Dermis microvascular lymphatic vessel endothelial cell (primary cell): ENCODE data around the gene COX8A. TPM values are rescaled to one million over a fixed set of nuclear protein-coding genes. Genes with fewer than 3 reads are reported as not detected.
"Not testable (repeated sequence)": the region's sequence is repeated elsewhere in the genome, so short reads cannot be mapped to it uniquely, and the experiment has no call there.

Source experiments
- DNase-seq, 2 donors: peaks; one replicate each; pipeline versions ENCODE4 v3.0.0 to v3.0.0-alpha.2; 2010; ENCODE audit warnings: low read depth in 2 of 2
- total RNA-seq: library from RNA; depleted of rRNA; stranded (reverse); fragments of >200 nt; gene quantifications from 2 replicates; pipeline ENCODE4 v1.2.1, GENCODE V29; 2014

Gene COX8A
- total RNA-seq, 1 donor from 2014 or later, result 328 TPM

- no peak for DNase-seq
Observed at GRCh38 chr11:63969461-63969860, 5.0 kb upstream of the COX8A start.

GRCh38 chr11:63970902-63971301, 3.5 kb upstream of the COX8A start:
- DNase-seq, result no peak

- not testable (repeated sequence) for DNase-seq
Observed at GRCh38 chr11:63973912-63974258, 535 bp upstream of the COX8A start.

- no peak for DNase-seq
Observed at GRCh38 chr11:63978551-63979239, 4.3 kb downstream of the COX8A start.

- DNase-seq, result no peak
Observed at GRCh38 chr11:63979426-63979825, 5.0 kb downstream of the COX8A start.

GRCh38 chr11:63985812-63986155, 11.4 kb downstream of the COX8A start:
- no peak for DNase-seq

- peak; percentile 83 to 92 for DNase-seq
Observed at GRCh38 chr11:63986156-63986931, 11.9 kb downstream of the COX8A start, which contains the start of gene OTUB1. OTUB1 (plus strand) TSS chr11:63986438; CDS start chr11:63986457, 19 bp downstream.

GRCh38 chr11:63986932-63987513, 12.6 kb downstream of the COX8A start:
- no peak for DNase-seq

GRCh38 chr11:63991558-63991957, 17.1 kb downstream of the COX8A start:
- DNase-seq, result no peak

- no peak for DNase-seq
Observed at GRCh38 chr11:63993100-63993499, 18.7 kb downstream of the COX8A start.

GRCh38 chr11:63993993-63994392, 19.6 kb downstream of the COX8A start:
- DNase-seq, result no peak

- no peak for DNase-seq
Observed at GRCh38 chr11:63996512-63996911, 22.1 kb downstream of the COX8A start.

GRCh38 chr11:63997104-63997700, 22.8 kb downstream of the COX8A start:
- DNase-seq, result no peak

GRCh38 chr11:63997801-63998337, 23.4 kb downstream of the COX8A start:
- DNase-seq, result no peak

GRCh38 chr11:63998558-63999348, 24.3 kb downstream of the COX8A start:
- DNase-seq, result no peak

- peak in 1 of 2 donors; percentile 28 for DNase-seq
Observed at GRCh38 chr11:63999349-64000025, 25.1 kb downstream of the COX8A start.

- peak; percentile 26 to 80 for DNase-seq
Observed at GRCh38 chr11:64000026-64000739, 25.8 kb downstream of the COX8A start.

- DNase-seq, result no peak
Observed at GRCh38 chr11:64000740-64001483, 26.5 kb downstream of the COX8A start.
